Suppressor macrophage treated with lipopolysaccharide for 4 hours (primary cell): ENCODE results near the gene EGFL7.
A peak's percentile ranks its signal among the peaks of the same experiment; 100 is the strongest.

ENCODE experiments used
- DNase-seq: peaks from one replicate; pipeline ENCODE4 v3.0.0-alpha.2; 2020

Gene EGFL7

GRCh38 chr9:136662656-136663581 is at the start of gene EGFL7:
TSS of gene EGFL7 (plus strand) at chr9:136662916. CDS start at chr9:136668283, 5,367 bp downstream.
- no peak for DNase-seq

GRCh38 chr9:136613824-136614371 is 48.8 kb upstream of the EGFL7 start:
- no peak for DNase-seq

- DNase-seq = no peak
Measured at GRCh38 chr9:136614372-136614922, 48.3 kb upstream of the EGFL7 start.

- no peak for DNase-seq
Measured at GRCh38 chr9:136614967-136615623, 47.6 kb upstream of the EGFL7 start.

- no peak for DNase-seq
Measured at GRCh38 chr9:136615631-136616306, 46.9 kb upstream of the EGFL7 start.

- no peak for DNase-seq
Measured at GRCh38 chr9:136616307-136616635, 46.4 kb upstream of the EGFL7 start.

- DNase-seq = no peak
Measured at GRCh38 chr9:136616948-136617695, 45.6 kb upstream of the EGFL7 start.

GRCh38 chr9:136617746-136618579 is 44.8 kb upstream of the EGFL7 start:
- DNase-seq = no peak

- DNase-seq = peak; percentile 45
Measured at GRCh38 chr9:136618580-136619547, 43.9 kb upstream of the EGFL7 start.

- DNase-seq = peak; percentile 82
Measured at GRCh38 chr9:136619742-136620440, 42.8 kb upstream of the EGFL7 start.

- DNase-seq = no peak
Measured at GRCh38 chr9:136620441-136621018, 42.2 kb upstream of the EGFL7 start.

- DNase-seq = no peak
Measured at GRCh38 chr9:136621019-136621733, 41.5 kb upstream of the EGFL7 start.

GRCh38 chr9:136621734-136622093 is 41.0 kb upstream of the EGFL7 start:
- DNase-seq = no peak

GRCh38 chr9:136622538-136622948 is 40.2 kb upstream of the EGFL7 start:
- no peak for DNase-seq

- no peak for DNase-seq
Measured at GRCh38 chr9:136623016-136623841, 39.5 kb upstream of the EGFL7 start.

GRCh38 chr9:136623842-136624183 is 38.9 kb upstream of the EGFL7 start:
- no peak for DNase-seq

- no peak for DNase-seq
Measured at GRCh38 chr9:136624184-136624951, 38.3 kb upstream of the EGFL7 start.
